Activated T-cell treated with anti-CD3 and anti-CD28 coated beads, Interleukin-2, amount 50 U/mL, for 4 hours (primary cell): ENCODE measurements around the gene GPR132. TPM values are rescaled to one million over a fixed set of nuclear protein-coding genes. Genes with fewer than 3 reads are reported as not detected.
"Not testable (repeated sequence)": the region's sequence is repeated elsewhere in the genome, so short reads cannot be mapped to it uniquely, and the experiment has no call there.

Experiments used
- ATAC-seq, 2 donors: fragments of 200-7000 bp; cut with Tn5 transposase; one replicate each; pipeline ENCODE4 v1.10.0; 2021
- DNase-seq: peaks from one replicate; pipeline ENCODE4 v3.0.0-alpha.2; 2020
- H3K27me3 Mint-ChIP-seq: one replicate; pipeline ENCODE4 v1.8.0; 2021; ENCODE audit warnings: low read depth, mixed read lengths
- H3K36me3 Mint-ChIP-seq: one replicate; pipeline ENCODE4 v1.8.0; 2022; ENCODE audit warnings: mixed read lengths; ENCODE audit not compliant: insufficient read depth
- H3K4me1 Mint-ChIP-seq: one replicate; pipeline ENCODE4 v1.8.0; 2021; ENCODE audit warnings: low read depth, mixed read lengths
- H3K4me3 Mint-ChIP-seq: one replicate; pipeline ENCODE4 v1.8.0; 2021; ENCODE audit warnings: mild to moderate bottlenecking, moderate library complexity, mixed read lengths
- H3K9me3 Mint-ChIP-seq: one replicate; pipeline ENCODE4 v1.8.0; 2021; ENCODE audit warnings: mixed read lengths
- total RNA-seq, 3 donors: library from RNA; stranded (reverse); gene quantifications; one replicate each; pipeline ENCODE4 v1.2.1, GENCODE V29; 2021

GPR132 gene
- total RNA-seq, 3 donors from 2014 or later = 14.6 to 18.4 (median 16.8) TPM

- no peak for ATAC-seq
- Mint-ChIP-seq H3K4me3 (no peak overlapping the region), H3K36me3 (no peaks in the 10 kb centered on the region), H3K9me3 (no peaks in the 10 kb centered on the region), H3K27me3 (peaks cover 6% of the 10 kb centered on the region), H3K4me1 (peaks cover under 1% of the 10 kb centered on the region)
- DNase-seq = no peak
Measured at GRCh38 chr14:105039458-105040205, 25.6 kb downstream of the GPR132 start.

GRCh38 chr14:105035616-105036015 is 29.6 kb downstream of the GPR132 start:
- not testable (repeated sequence) for ATAC-seq, H3K4me3 Mint-ChIP-seq, H3K27me3 Mint-ChIP-seq, DNase-seq, H3K36me3 Mint-ChIP-seq, H3K9me3 Mint-ChIP-seq
- peaks cover 13% of the 10 kb centered on the region for H3K4me1 Mint-ChIP-seq

- Mint-ChIP-seq H3K27me3 (no peaks in the 10 kb centered on the region), H3K4me3 (peak overlapping the region; percentile 19), H3K36me3 (no peaks in the 10 kb centered on the region), H3K4me1 (peaks cover 13% of the 10 kb centered on the region), H3K9me3 (peaks cover 2% of the 10 kb centered on the region)
- no peak for DNase-seq
- no peak for ATAC-seq
Measured at GRCh38 chr14:105034315-105035039, 30.8 kb downstream of the GPR132 start.

GRCh38 chr14:105033412-105033900 is 31.8 kb downstream of the GPR132 start:
- not testable (repeated sequence) for H3K36me3 Mint-ChIP-seq, DNase-seq, H3K9me3 Mint-ChIP-seq, H3K27me3 Mint-ChIP-seq
- peaks cover 13% of the 10 kb centered on the region for H3K4me1 Mint-ChIP-seq
- peak in 1 of 2 donors; percentile 57 for ATAC-seq
- H3K4me3 Mint-ChIP-seq = peak overlapping the region; percentile 78

DNA sequence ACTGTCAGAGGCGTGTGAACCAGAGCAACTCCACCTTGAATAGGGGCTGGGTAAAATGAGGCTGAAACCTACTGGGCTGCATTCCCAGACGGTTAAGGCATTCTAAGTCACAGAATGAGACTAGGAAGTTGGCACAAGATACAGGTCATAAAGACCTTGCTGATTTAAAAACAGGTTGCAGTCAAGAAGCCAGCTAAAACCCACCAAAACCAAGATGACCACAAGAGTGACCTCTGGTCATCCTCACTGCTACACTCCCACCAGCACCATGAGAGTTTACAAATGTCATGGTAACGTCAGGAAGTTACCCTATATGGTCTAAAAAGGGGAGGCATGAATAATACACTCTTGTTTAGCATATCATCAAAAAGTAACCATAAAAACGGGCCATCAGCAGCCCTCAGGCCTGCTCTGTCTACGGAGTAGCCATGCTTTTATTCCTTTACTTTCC is 32.8 kb downstream of the GPR132 start:
- DNase-seq, H3K9me3 Mint-ChIP-seq, ATAC-seq, H3K36me3 Mint-ChIP-seq, H3K27me3 Mint-ChIP-seq: not testable (repeated sequence)
- peaks cover 16% of the 10 kb centered on the region for H3K4me1 Mint-ChIP-seq
- peak overlapping the region; percentile 16 for H3K4me3 Mint-ChIP-seq

DNA sequence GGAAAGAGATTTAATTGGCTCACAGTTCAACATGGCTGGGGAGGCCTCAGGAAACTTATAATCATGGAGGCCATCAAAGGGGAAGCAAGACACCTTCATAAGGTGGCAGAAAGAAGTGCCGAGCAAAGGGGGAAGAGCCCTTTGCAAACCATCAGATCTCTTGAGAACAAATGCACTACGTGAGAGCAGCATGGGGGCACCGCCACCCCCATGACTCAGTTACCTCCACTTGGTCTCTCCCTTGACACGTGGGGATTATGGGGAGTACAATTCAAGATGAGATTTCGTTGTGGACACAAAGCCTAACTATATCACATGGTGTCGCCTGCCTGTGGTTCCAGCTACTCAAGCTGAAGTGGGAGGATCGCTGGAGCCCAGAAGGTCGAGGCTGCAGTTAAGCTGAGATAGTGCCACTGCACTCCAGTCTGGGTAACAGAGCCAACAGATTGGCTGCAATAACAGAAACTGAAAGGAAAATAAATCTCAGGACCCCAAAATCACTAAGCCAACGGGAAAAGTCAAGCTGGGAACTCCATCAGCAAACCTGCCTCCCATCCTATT is 34.3 kb downstream of the GPR132 start:
- Mint-ChIP-seq H3K27me3 (no peaks in the 10 kb centered on the region), H3K4me3 (no peak overlapping the region), H3K4me1 (peaks cover 25% of the 10 kb centered on the region), H3K9me3 (peaks cover 2% of the 10 kb centered on the region), H3K36me3 (no peaks in the 10 kb centered on the region)
- DNase-seq (no peak), ATAC-seq (no peak)

GRCh38 chr14:105030194-105030593 is 35.0 kb downstream of the GPR132 start:
- Mint-ChIP-seq H3K36me3 (no peaks in the 10 kb centered on the region), H3K4me3 (no peak overlapping the region), H3K9me3 (peaks cover 2% of the 10 kb centered on the region), H3K4me1 (peaks cover 33% of the 10 kb centered on the region), H3K27me3 (no peaks in the 10 kb centered on the region)
- ATAC-seq = no peak
- no peak for DNase-seq

DNA sequence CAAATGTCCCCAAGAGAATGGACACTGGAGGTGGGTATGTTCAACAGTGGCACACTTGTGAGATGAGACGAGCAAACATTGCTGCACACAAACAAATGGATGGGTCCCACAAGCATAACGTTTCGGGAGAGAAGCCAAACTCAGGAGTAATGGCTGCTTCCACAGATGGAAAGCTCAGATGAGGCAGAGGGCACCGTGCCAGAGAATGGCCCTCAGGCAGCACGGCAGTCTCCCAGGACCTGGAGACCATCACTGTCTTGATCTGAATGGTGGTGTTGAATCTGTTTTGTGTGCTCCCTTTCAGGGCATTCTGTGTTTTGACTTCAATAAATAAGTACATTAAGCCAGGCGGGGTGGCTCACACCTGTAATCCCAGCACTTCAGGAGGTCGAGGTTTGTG is 35.8 kb downstream of the GPR132 start:
- Mint-ChIP-seq H3K27me3 (no peaks in the 10 kb centered on the region), H3K4me1 (peaks cover 37% of the 10 kb centered on the region), H3K4me3 (no peak overlapping the region), H3K36me3 (no peaks in the 10 kb centered on the region), H3K9me3 (peaks cover 2% of the 10 kb centered on the region)
- DNase-seq (no peak), ATAC-seq (no peak)

GRCh38 chr14:105028251-105028927 is 36.8 kb downstream of the GPR132 start:
- peaks cover 41% of the 10 kb centered on the region for H3K4me1 Mint-ChIP-seq
- H3K4me3 Mint-ChIP-seq = no peak overlapping the region
- DNase-seq = no peak
- H3K9me3 Mint-ChIP-seq = no peaks in the 10 kb centered on the region
- ATAC-seq = no peak
- H3K36me3 Mint-ChIP-seq = no peaks in the 10 kb centered on the region
- no peaks in the 10 kb centered on the region for H3K27me3 Mint-ChIP-seq

DNA sequence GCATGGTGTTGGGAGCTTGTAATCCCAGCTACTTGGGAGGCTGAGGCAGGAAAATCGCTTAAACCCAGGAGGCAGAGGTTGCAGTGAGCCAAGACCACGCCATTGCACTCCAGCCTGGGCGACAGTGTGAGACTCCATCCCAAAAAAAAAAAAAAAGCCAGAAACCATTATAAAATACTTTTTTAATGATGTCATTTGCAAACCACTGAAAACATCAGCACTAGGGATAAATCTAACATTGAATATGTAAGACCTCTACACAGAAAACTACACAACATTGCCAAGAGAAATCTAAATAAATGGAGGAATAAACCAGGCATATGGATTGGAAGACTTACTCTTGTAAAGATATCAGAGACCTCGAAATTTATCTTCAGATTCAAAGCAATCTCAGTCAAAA is 37.5 kb downstream of the GPR132 start:
- H3K4me3 Mint-ChIP-seq, H3K27me3 Mint-ChIP-seq, H3K9me3 Mint-ChIP-seq, DNase-seq, ATAC-seq, H3K36me3 Mint-ChIP-seq: not testable (repeated sequence)
- H3K4me1 Mint-ChIP-seq = peaks cover 42% of the 10 kb centered on the region

DNA sequence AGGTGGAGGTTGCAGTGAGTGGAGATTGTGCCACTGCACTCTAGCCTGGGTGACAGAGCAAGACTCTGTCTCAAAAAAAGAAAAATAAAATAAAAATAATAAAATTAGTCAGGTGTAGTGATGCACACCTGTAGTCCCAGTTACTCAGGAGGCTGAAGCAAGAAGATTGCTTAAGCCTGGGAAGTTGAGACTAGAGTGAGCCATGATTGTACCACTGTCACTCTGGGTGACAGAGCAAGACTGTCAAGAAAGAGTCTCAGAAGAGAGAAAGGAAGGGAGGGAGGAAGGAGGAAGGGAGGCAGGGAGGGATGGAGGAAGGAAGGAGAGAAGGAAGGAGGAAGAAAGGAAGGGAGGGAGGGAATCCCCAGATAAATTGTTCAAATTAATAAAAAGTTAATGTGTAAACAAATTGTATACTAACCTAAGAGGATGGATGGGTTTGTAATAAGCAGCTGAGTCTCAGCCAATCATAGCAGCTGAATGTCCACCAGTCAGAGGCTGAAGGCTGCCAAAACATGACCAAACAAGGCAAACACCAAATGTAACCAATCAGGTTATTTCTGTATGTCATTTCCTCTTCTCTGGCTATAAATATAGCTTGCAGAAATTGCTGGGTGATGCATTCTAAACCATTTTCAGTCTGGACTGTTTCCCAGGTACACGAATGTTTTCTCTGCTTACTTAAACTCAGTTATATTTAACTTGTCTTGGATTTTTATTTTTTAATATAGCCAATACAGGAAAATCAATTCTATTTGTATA is 38.2 kb downstream of the GPR132 start:
- H3K4me3 Mint-ChIP-seq = no peak overlapping the region
- no peaks in the 10 kb centered on the region for H3K36me3 Mint-ChIP-seq
- DNase-seq (no peak), ATAC-seq (no peak)
- no peaks in the 10 kb centered on the region for H3K9me3 Mint-ChIP-seq
- H3K4me1 Mint-ChIP-seq = peaks cover 42% of the 10 kb centered on the region
- H3K27me3 Mint-ChIP-seq = no peaks in the 10 kb centered on the region

DNA sequence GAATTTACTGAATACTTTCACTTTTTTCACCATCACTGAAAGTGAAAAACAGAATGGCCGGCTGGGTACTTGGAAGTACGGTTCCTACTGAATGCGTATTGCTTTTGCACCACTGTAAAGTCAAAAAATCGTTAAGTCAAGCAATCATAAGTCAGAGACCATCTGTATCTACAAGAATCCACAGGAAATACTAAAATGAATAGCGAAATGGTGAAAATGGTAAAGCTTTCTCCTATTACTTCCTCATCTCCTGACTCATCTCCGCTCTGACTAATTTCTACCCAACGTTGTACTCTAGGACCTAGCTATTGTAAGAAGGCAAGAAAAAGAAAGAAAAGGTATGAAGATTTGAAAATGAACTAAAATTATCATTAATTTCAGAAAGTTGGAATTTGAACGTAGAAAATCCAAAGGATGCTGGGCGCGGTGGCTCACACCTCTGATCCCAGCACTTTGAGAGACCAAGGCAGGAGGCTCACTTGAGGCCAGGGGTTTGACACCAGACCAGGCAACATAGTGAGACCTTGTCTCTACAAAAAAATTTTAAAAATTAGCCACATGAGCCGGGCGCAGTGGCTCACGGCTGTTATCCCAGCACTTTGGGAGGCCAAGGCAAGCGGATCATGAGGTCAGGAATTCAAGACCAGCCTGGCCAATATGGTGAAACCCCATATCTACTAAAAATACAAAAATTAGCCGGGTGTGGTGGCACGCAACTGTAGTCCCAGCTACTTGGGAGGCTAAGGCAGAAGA is 39.0 kb downstream of the GPR132 start:
- ATAC-seq (peak; percentile 32 to 49), DNase-seq (no peak)
- Mint-ChIP-seq H3K27me3 (no peaks in the 10 kb centered on the region), H3K36me3 (no peaks in the 10 kb centered on the region), H3K4me1 (peaks cover 49% of the 10 kb centered on the region), H3K9me3 (no peaks in the 10 kb centered on the region), H3K4me3 (peak overlapping the region; percentile 20)

GRCh38 chr14:105025429-105025828 is 39.8 kb downstream of the GPR132 start:
- no peak for ATAC-seq
- no peak for DNase-seq
- Mint-ChIP-seq H3K9me3 (no peaks in the 10 kb centered on the region), H3K4me3 (no peak overlapping the region), H3K27me3 (no peaks in the 10 kb centered on the region), H3K4me1 (peaks cover 49% of the 10 kb centered on the region), H3K36me3 (no peaks in the 10 kb centered on the region)
